OCI-LY1 (cell line): ENCODE results near the gene OR2F1.

ENCODE experiments used
- H2AFZ ChIP-seq: fragments of 200-600 bp; sonication (generic), shearing (Covaris generic); 2 replicates; pipeline ENCODE4 v1.6.0; 2014; ENCODE audit warnings: antibody characterized with exemption, mild to moderate bottlenecking, low read length
- H3F3A ChIP-seq: fragments of 200-600 bp; sonication (generic), shearing (Covaris generic); 2 replicates; pipeline ENCODE4 v1.6.0; 2014; ENCODE audit warnings: mild to moderate bottlenecking, antibody characterized with exemption, low read length, moderate library complexity; ENCODE audit not compliant: insufficient read depth
- H3K27ac ChIP-seq: fragments of 200-600 bp; sonication (generic); 2 replicates; pipeline ENCODE4 v1.5.1; 2014; ENCODE audit warnings: low read length, mixed run types, mild to moderate bottlenecking, low read depth; ENCODE audit not compliant: poor library complexity, severe bottlenecking
- H3K27me3 ChIP-seq: fragments of 200-600 bp; sonication (generic); 2 replicates; pipeline ENCODE4 v1.6.0; 2014; ENCODE audit warnings: antibody characterized with exemption, mild to moderate bottlenecking, low read length, moderate library complexity; ENCODE audit not compliant: insufficient read depth
- H3K36me3 ChIP-seq: fragments of 200-600 bp; sonication (generic); 2 replicates; pipeline ENCODE4 v1.6.1; 2014; ENCODE audit warnings: mild to moderate bottlenecking, antibody characterized with exemption, low read length, moderate library complexity, mixed read lengths; ENCODE audit not compliant: insufficient read depth
- H3K4me1 ChIP-seq: fragments of 200-600 bp; sonication (generic); 2 replicates; pipeline ENCODE4 v1.5.1; 2014; ENCODE audit warnings: mild to moderate bottlenecking, low read length, moderate library complexity; ENCODE audit not compliant: insufficient read depth, severe bottlenecking
- H3K4me2 ChIP-seq: fragments of 200-600 bp; sonication (generic), shearing (Covaris generic); 2 replicates; pipeline ENCODE4 v1.6.1; 2014; ENCODE audit warnings: low read length
- H3K4me3 ChIP-seq: fragments of 200-600 bp; sonication (generic); 2 replicates; pipeline ENCODE4 v1.5.1; 2014; ENCODE audit warnings: low read length, low read depth, mild to moderate bottlenecking, mixed read lengths; ENCODE audit not compliant: poor library complexity, severe bottlenecking
- H3K79me2 ChIP-seq: fragments of 200-600 bp; shearing (Covaris generic); 2 replicates; pipeline ENCODE4 v1.6.1; 2016; ENCODE audit warnings: mixed run types, low read length, mixed read lengths; ENCODE audit not compliant: insufficient read depth
- H3K9ac ChIP-seq: fragments of 200-600 bp; sonication (generic), shearing (Covaris generic); 2 replicates; pipeline ENCODE4 v1.6.1; 2014; ENCODE audit warnings: mild to moderate bottlenecking, low read length, mixed read lengths
- H3K9me2 ChIP-seq: fragments of 200-600 bp; sonication (generic), shearing (Covaris generic); 2 replicates; pipeline ENCODE4 v1.6.1; 2014; ENCODE audit warnings: low read depth, mild to moderate bottlenecking, low read length, mixed read lengths
- H3K9me3 ChIP-seq: fragments of 200-600 bp; shearing (Covaris generic); 2 replicates; pipeline ENCODE4 v1.6.1; 2014; ENCODE audit warnings: low read length, mixed read lengths
- H4K20me1 ChIP-seq: fragments of 200-600 bp; sonication (generic), shearing (Covaris generic); 2 replicates; pipeline ENCODE4 v1.6.0; 2016; ENCODE audit warnings: mild to moderate bottlenecking, low read length; ENCODE audit not compliant: insufficient read depth
- EZH2 ChIP-seq: fragments of 200-600 bp; sonication (generic), shearing (Covaris generic); IDR thresholded peaks from 2 replicates; pipeline ENCODE4 v1.8.0; 2017; ENCODE audit warnings: borderline replicate concordance, mixed run types, mild to moderate bottlenecking, antibody characterized with exemption, low read length, moderate library complexity, mixed read lengths
- TF ChIP-seq, protein P1 (sequence below): fragments of 200-600 bp; sonication (generic), shearing (Covaris generic); IDR thresholded peaks from 2 replicates; pipeline ENCODE4 v1.5.1; 2017; ENCODE audit warnings: mild to moderate bottlenecking, antibody characterized with exemption, low read length, moderate library complexity, mixed read lengths

OR2F1 gene

GRCh38 chr7:143934526-143935325 is 19.9 kb upstream of the OR2F1 start, which contains the start of gene OR2F2:
Gene OR2F2, plus strand, starts transcription at chr7:143935233. Its CDS starts 0 bp downstream, at chr7:143935233.
- Histone ChIP-seq H3F3A (no peaks in the 10 kb centered on the region), H3K4me2 (no peak within 1 kb of the TSS), H3K4me3 (no peak within 1 kb of the TSS), H3K9me2 (no peaks in the 10 kb centered on the region), H3K27ac (no peak within 1 kb of the TSS), H3K9ac (no peak within 1 kb of the TSS), H3K4me1 (no peaks in the 10 kb centered on the region), H4K20me1 (no peaks in the 10 kb centered on the region), H3K79me2 (no peaks in the 10 kb centered on the region), H2AFZ (no peak within 1 kb of the TSS), H3K9me3 (no peaks in the 10 kb centered on the region), H3K36me3 (no peaks in the 10 kb centered on the region), H3K27me3 (no peaks in the 10 kb centered on the region)
- TF ChIP-seq EZH2 = no peak
- TF ChIP-seq, protein P1, sequence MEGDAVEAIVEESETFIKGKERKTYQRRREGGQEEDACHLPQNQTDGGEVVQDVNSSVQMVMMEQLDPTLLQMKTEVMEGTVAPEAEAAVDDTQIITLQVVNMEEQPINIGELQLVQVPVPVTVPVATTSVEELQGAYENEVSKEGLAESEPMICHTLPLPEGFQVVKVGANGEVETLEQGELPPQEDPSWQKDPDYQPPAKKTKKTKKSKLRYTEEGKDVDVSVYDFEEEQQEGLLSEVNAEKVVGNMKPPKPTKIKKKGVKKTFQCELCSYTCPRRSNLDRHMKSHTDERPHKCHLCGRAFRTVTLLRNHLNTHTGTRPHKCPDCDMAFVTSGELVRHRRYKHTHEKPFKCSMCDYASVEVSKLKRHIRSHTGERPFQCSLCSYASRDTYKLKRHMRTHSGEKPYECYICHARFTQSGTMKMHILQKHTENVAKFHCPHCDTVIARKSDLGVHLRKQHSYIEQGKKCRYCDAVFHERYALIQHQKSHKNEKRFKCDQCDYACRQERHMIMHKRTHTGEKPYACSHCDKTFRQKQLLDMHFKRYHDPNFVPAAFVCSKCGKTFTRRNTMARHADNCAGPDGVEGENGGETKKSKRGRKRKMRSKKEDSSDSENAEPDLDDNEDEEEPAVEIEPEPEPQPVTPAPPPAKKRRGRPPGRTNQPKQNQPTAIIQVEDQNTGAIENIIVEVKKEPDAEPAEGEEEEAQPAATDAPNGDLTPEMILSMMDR = no peak

DNA sequence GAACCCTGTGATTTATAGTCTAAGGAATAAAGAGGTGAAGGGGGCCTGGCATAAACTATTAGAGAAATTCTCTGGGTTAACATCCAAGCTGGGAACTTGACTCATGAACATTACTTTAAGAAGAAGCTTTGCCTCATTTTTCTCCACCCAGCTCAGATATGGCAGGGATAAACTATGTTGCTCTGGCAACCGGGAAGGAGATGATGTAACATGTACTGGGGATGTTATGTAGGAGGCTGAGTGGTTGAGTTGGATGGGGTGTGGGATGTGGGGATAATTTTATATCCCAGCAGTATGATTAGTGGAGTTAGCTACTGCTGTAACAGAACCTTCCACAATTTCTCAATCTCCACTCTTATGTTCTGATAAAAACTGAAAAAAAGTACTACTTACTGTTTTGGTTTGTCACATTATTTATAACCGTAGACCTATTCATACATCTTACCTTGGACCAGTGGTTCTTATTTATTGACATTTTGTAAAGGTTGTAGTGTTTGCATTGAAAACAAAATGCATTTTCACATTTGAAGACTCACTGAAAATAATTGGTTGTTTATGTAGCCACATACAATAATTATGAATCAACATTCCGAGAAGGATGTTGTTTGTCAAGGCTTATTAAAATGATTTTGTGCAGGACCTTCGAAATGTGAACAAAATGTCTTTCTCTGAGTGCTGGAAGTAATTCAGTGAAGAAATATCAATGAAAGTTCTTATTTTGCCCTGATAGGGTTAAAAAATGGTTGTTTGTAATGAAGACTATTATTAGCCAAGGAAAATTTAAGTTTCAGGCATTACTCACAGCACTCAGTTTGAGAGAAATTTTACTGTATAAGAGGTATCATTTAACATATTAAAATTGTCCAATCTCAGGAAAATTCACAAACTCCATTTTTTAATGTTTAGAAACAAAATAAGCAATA is 18.3 kb upstream of the OR2F1 start:
- H3K36me3 ChIP-seq = no peaks in the 10 kb centered on the region
- H3K4me1 ChIP-seq = no peaks in the 10 kb centered on the region
- no peak overlapping the region for H3K9ac ChIP-seq
- no peak overlapping the region for H3K27ac ChIP-seq
- H3K27me3 ChIP-seq = no peaks in the 10 kb centered on the region
- H4K20me1 ChIP-seq = no peaks in the 10 kb centered on the region
- H3F3A ChIP-seq = no peaks in the 10 kb centered on the region
- no peaks in the 10 kb centered on the region for H3K79me2 ChIP-seq
- no peak overlapping the region for H2AFZ ChIP-seq
- TF ChIP-seq, protein P1 = no peak
- no peak for TF ChIP-seq EZH2
- H3K4me2 ChIP-seq = no peak overlapping the region
- H3K9me2 ChIP-seq = no peaks in the 10 kb centered on the region
- H3K4me3 ChIP-seq = no peak overlapping the region
- H3K9me3 ChIP-seq = no peaks in the 10 kb centered on the region

DNA sequence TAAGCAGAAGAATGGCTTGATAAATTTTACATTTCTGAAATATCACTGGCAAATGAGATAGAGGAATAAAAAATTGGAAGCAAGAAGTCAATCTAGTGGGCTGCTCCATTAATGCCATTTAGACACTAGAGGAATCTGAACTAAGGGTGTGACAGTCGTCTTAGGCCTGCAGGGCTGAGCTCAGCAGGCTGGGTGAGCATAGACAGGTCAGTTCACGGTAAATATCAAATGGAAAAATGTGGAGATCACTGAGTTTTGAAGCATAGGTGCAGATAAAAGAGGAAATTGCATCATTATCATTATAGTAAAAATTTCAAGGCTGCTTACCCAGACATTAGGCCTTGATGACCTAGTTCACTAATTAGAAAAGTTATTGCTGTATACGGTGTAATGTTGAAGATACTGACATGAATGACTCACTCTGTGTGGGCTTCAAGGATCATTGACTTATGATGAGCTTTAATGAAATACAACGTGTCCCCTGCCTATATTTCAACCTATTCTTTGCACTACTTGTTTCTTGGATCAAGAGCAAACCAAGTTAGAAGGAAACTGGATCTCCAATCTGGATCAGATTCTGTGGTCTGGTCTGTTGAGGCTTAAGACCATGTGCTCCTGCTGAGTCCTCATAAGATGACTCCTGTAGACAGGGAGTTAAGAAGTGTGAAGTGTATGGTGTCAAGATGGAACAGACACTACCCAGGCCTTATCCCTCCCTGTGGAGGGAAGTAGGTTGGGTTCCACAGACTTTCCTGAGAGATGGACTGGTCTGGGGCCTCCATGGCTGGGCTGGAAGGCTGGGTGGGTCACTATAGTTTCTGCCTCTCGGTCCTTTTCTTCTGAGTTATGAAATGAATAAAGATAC is 16.0 kb upstream of the OR2F1 start:
- Histone ChIP-seq H3K36me3 (no peaks in the 10 kb centered on the region), H3K79me2 (no peaks in the 10 kb centered on the region), H4K20me1 (no peaks in the 10 kb centered on the region), H3K9me2 (no peaks in the 10 kb centered on the region), H3K27me3 (no peaks in the 10 kb centered on the region), H2AFZ (no peak overlapping the region), H3K9ac (no peak overlapping the region), H3K4me2 (no peak overlapping the region), H3K4me1 (no peaks in the 10 kb centered on the region), H3K9me3 (no peaks in the 10 kb centered on the region), H3K27ac (no peak overlapping the region), H3K4me3 (no peak overlapping the region), H3F3A (no peaks in the 10 kb centered on the region)
- TF ChIP-seq EZH2 = no peak
- TF ChIP-seq, protein P1 = no peak
